Activated naive CD4-positive, alpha-beta T cell treated with anti-CD3 and anti-CD28 coated beads for 36 hours (primary cell): ENCODE results near the gene STAP1. TPM values are rescaled to one million over a fixed set of nuclear protein-coding genes. Genes with fewer than 3 reads are reported as not detected.

Experiments
- CTCF ChIA-PET: fragments of 350-600 bp; sonication (Branson Sonifier 250); formaldehyde crosslinking; loops from one replicate; lab custom pipeline; 2021; ENCODE audit warnings: antibody characterized with exemption; lab: Charles Lee
- DNase-seq: peaks from one replicate; pipeline ENCODE4 v3.0.0-alpha.2; 2020
- H3K27ac Mint-ChIP-seq: one replicate; pipeline ENCODE4 v1.8.0; 2021; ENCODE audit warnings: mild to moderate bottlenecking, mixed read lengths
- H3K27me3 Mint-ChIP-seq: one replicate; pipeline ENCODE4 v1.8.0; 2021; ENCODE audit warnings: low read depth, mixed read lengths
- H3K36me3 Mint-ChIP-seq: one replicate; pipeline ENCODE4 v1.8.0; 2021; ENCODE audit warnings: low read depth, mixed read lengths
- H3K4me1 Mint-ChIP-seq: one replicate; pipeline ENCODE4 v1.8.0; 2021; ENCODE audit warnings: low read depth, mixed read lengths
- H3K4me3 Mint-ChIP-seq: one replicate; pipeline ENCODE4 v1.8.0; 2021; ENCODE audit warnings: mild to moderate bottlenecking, moderate library complexity, mixed read lengths
- H3K9me3 Mint-ChIP-seq: one replicate; pipeline ENCODE4 v1.8.0; 2021; ENCODE audit warnings: mixed read lengths
- intact Hi-C: fragments of 100-400 bp; cut with micrococcal nuclease; formaldehyde crosslinking; loops from one replicate; pipeline ENCODE4 v1.15.1; 2023
- total RNA-seq, 2 experiments: library from RNA; stranded (reverse); gene quantifications; one replicate each; pipeline ENCODE4 v1.2.3, GENCODE V29; 2021

The STAP1 gene
- total RNA-seq, 2 experiments from 2014 or later: 18.9 to 22.1 TPM

DNA sequence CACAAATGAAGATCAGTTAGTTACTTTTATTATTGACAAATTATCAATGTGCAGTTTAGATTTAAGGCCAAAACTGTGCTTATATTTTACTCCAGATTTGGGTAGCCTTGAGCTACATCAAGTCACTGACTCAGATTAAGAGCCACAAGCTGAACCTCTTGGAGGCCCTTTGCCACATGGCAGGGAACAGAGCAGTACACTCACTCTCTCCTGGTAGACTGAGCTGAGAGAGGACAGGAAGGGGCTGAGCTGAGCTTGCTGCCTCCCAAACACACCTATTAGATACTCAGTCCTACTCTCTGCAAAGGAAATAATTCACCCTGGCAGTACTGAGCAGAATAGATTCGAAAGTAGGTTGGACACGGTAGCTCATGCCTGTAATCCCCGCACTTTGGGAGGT lies 7.8 kb downstream of the STAP1 start:
- Mint-ChIP-seq H3K4me3 (no peak overlapping the region), H3K27ac (peak overlapping the region; percentile 69), H3K9me3 (no peaks in the 10 kb centered on the region), H3K4me1 (peaks cover 38% of the 10 kb centered on the region), H3K36me3 (peaks cover 7% of the 10 kb centered on the region), H3K27me3 (no peaks in the 10 kb centered on the region)
- intact Hi-C loops: no loop called here
- DNase-seq: peak; percentile 58
- CTCF ChIA-PET: interaction anchor here (0.7 to 2.3 kb wide), 3 partner anchors 10 to 23 kb away, joined by 3 to 6 read pairs (median 5); no protein-coding TSS in a partner anchor

DNA sequence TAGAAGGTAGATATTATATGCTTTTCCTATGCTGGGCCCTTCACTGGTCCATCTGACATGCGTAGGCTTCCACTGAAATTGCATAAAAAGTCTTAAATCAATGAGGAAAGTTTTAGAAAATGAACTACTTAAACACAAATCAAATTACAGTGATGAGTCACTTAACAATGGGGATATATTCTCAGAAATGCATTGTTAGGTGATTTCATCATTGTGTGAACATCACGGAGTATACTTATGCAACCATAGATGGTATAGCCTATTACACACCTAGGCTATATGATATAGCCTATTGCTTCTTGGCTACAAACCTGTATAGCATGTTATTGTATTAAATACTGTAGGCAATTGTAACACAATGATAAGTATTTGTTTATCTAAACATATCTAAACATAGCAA lies 10.3 kb downstream of the STAP1 start:
- peak overlapping the region; percentile 65 for H3K27ac Mint-ChIP-seq
- H3K4me1 Mint-ChIP-seq: peaks cover 46% of the 10 kb centered on the region
- H3K9me3 Mint-ChIP-seq: no peaks in the 10 kb centered on the region
- CTCF ChIA-PET: interaction anchor here (0.8 to 1.6 kb wide), 3 partner anchors 12 to 16 kb away, joined by 3 to 4 read pairs (median 3); no protein-coding TSS in a partner anchor
- no peak overlapping the region for H3K4me3 Mint-ChIP-seq
- intact Hi-C loops: no loop called here
- H3K27me3 Mint-ChIP-seq: no peaks in the 10 kb centered on the region
- DNase-seq: no peak
- peaks cover 3% of the 10 kb centered on the region for H3K36me3 Mint-ChIP-seq

DNA sequence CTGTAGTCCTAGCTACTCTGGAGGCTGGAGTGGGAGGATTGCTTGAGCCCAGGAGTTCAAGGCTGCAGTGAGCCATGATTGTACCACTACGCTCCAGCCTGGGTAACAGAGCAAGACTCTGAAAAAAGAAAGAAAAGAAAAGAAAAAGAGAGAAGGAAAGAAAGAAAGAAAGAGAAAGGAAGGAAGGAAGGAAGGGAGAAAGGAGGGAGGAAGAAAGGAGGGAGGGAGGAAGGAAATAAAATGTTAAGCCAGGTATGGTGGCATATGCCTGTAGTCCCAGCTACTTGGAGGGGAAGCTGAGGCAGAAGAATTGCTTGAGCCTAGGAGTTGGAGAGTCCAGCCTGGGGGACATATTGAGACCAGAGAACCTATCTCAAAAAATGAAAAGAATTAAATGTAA lies 12.0 kb downstream of the STAP1 start:
- H3K4me3 Mint-ChIP-seq: no peak overlapping the region
- CTCF ChIA-PET: no interaction called here
- DNase-seq: no peak
- intact Hi-C loops: no loop called here
- H3K9me3 Mint-ChIP-seq: no peaks in the 10 kb centered on the region
- no peaks in the 10 kb centered on the region for H3K27me3 Mint-ChIP-seq
- peaks cover 3% of the 10 kb centered on the region for H3K36me3 Mint-ChIP-seq
- peaks cover 47% of the 10 kb centered on the region for H3K4me1 Mint-ChIP-seq
- no peak overlapping the region for H3K27ac Mint-ChIP-seq

DNA sequence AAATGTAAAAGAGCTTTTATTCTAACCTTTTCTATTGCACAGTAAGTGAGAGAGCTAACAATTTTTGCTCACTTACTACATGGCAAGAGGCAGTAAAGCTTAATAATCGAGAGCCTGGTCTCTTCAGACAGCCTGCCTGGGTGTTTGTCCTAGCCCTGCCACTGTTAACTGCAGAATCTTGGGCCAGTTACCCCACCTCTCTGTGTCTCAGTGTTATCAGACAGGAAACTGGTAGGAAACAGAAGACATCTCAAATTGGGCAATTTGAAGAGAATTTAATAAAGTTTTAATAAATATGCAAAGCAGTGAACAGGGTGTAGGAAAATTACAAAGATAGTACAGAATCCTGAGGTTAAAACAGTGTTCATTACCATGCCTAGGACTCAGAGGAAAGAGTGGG lies 13.4 kb downstream of the STAP1 start:
- CTCF ChIA-PET: interaction anchor here (0.9 kb wide), 1 partner anchor 22 kb away, joined by 5 read pairs; no protein-coding TSS in a partner anchor
- H3K9me3 Mint-ChIP-seq: no peaks in the 10 kb centered on the region
- intact Hi-C loops: no loop called here
- H3K4me1 Mint-ChIP-seq: peaks cover 51% of the 10 kb centered on the region
- H3K36me3 Mint-ChIP-seq: peaks cover 3% of the 10 kb centered on the region
- peak overlapping the region; percentile 68 for H3K27ac Mint-ChIP-seq
- no peak overlapping the region for H3K4me3 Mint-ChIP-seq
- no peaks in the 10 kb centered on the region for H3K27me3 Mint-ChIP-seq
- no peak for DNase-seq

DNA sequence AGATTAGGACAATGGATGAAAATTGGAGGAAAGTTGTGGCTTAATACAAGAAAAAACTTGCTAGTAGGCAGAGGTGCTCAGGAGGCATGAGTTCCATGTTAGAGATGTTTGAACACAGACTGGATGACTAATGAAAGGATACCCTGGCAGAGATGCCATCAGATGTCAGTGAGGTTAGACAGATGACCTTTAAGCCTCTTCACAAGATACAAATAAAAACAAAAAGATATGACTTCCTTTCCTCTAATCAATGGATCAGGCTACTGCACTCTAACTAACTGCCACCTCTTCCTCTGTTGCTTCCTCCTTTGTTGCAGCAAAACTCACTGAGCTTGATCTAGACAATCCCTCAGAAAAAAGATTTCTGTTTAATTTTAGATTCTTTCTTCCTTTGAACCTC lies 14.7 kb downstream of the STAP1 start:
- no peak for DNase-seq
- Mint-ChIP-seq H3K4me1 (peaks cover 51% of the 10 kb centered on the region), H3K36me3 (peaks cover 4% of the 10 kb centered on the region), H3K27ac (peak overlapping the region; percentile 27), H3K27me3 (no peaks in the 10 kb centered on the region), H3K9me3 (no peaks in the 10 kb centered on the region), H3K4me3 (no peak overlapping the region)
- intact Hi-C loops: loop anchor here (1.0 kb wide), 1 partner anchor 15 kb away; the partner anchor contains the start of gene STAP1
- CTCF ChIA-PET: no interaction called here

DNA sequence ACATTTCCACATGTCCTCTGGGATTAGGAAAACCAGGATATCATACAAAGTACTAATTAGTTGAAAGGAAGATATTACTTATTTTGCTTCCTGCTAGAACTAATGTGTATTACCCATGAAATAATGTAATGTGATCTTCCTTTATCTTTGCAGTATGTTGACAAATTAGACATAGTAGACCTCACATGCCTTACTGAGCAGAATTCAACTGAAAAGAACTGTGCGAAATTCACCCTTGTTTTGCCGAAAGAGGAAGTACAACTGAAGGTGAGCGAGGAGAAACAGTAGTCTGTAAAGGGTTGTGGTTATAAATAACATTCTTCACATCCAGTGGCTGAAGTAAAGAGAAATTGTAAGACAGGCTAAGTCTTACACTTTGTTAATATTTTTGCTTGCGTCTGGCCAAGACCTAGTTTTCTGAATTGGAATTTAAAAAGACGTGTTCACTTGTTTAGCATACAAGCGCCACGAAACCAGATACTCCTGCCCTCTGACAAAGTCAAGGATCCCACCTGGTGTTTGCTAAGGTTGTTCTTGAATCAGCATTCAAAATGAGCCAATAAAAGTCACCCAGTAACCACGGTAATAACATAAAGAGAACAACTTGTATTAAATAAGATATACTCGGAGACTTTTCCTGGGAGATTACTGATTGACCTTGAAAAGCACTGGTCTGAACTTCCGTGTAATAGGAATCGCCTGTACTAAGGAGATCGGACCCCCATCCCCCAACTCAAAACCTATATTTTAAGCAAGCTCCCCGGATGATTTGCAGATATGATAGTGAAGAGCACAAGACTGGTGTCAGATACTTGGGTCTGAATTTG lies 16.9 kb downstream of the STAP1 start:
- CTCF ChIA-PET: interaction anchor here (1.2 kb wide), 1 partner anchor 18 kb away, joined by 3 read pairs; no protein-coding TSS in a partner anchor
- intact Hi-C loops: no loop called here
- Mint-ChIP-seq H3K4me1 (peaks cover 55% of the 10 kb centered on the region), H3K36me3 (peaks cover 12% of the 10 kb centered on the region), H3K4me3 (peak overlapping the region; percentile 56), H3K9me3 (peaks cover 3% of the 10 kb centered on the region), H3K27ac (peak overlapping the region; percentile 74), H3K27me3 (no peaks in the 10 kb centered on the region)
- peak; percentile 28 for DNase-seq

DNA sequence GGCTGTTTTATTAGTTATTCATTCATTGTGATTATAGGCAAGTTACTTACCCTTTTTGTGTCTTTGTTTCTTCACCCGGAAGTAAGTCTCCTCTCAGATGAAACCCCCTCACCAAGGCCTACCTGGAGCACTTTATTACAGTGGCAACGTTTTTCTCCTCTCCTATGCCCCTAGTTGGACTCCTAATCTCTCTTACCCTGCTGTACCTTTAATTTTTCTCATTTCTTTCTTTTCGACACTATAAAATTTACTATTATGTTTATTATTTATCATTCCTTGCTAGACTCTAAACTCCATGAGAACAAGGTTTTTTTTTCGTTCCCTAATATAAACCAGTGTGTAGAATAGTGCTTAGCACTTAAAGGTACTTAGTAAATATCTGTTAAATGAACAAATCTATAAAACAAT lies 17.5 kb downstream of the STAP1 start:
- Mint-ChIP-seq H3K4me3 (peak overlapping the region; percentile 56), H3K27ac (peak overlapping the region; percentile 74), H3K27me3 (no peaks in the 10 kb centered on the region), H3K9me3 (peaks cover 3% of the 10 kb centered on the region), H3K4me1 (peaks cover 61% of the 10 kb centered on the region), H3K36me3 (peaks cover 12% of the 10 kb centered on the region)
- DNase-seq: no peak
- intact Hi-C loops: no loop called here
- CTCF ChIA-PET: interaction anchor here (0.9 kb wide), 1 partner anchor 10 kb away, joined by 3 read pairs; no protein-coding TSS in a partner anchor

DNA sequence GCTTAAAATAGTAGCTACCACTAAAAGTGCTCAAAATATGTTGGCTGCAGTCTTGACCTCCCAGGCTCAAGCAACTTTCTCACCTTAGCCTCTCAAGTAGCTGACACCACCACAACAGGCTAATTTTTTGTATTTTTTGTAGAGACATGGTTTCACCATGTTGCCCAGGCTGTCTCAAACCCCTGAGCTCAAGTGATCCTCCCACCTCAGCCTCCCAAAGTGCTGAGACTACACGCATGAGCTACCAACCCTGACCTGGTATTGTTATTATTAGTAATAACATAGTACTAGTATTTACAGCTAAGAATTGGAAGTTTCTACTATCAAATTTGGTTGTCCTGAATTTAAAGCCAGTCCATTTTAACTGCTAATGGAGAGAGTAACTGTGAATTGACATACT lies 18.0 kb downstream of the STAP1 start:
- no peak for DNase-seq
- intact Hi-C loops: no loop called here
- H3K9me3 Mint-ChIP-seq: peaks cover 3% of the 10 kb centered on the region
- peak overlapping the region; percentile 66 for H3K27ac Mint-ChIP-seq
- CTCF ChIA-PET: interaction anchor here (0.9 kb wide), 1 partner anchor 10 kb away, joined by 3 read pairs; no protein-coding TSS in a partner anchor
- H3K4me3 Mint-ChIP-seq: no peak overlapping the region
- no peaks in the 10 kb centered on the region for H3K27me3 Mint-ChIP-seq
- peaks cover 65% of the 10 kb centered on the region for H3K4me1 Mint-ChIP-seq
- peaks cover 13% of the 10 kb centered on the region for H3K36me3 Mint-ChIP-seq

DNA sequence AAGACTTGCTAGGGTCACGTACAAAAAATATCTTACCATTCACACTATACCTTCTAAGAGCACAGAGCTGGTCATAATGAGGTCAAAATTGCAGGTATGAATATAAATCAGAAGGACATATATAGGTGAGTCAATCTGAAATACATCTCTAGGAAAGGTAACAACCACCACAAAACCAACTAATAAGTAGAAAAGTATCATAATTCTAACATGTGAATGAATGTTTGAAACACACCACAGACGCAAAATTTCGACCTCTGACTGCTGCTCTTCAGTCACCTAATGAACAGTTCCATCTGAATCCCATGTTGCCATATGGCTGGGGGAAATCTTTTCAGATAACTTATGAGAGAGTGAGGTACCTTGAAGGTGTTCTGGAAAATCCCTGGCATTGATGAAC lies 22.1 kb downstream of the STAP1 start:
- Mint-ChIP-seq H3K36me3 (peaks cover 17% of the 10 kb centered on the region), H3K4me1 (peaks cover 50% of the 10 kb centered on the region), H3K27ac (peak overlapping the region; percentile 89), H3K4me3 (no peak overlapping the region), H3K9me3 (peaks cover 3% of the 10 kb centered on the region), H3K27me3 (no peaks in the 10 kb centered on the region)
- peak; percentile 55 for DNase-seq
- intact Hi-C loops: loop anchor here (1.0 to 2.0 kb wide), 3 partner anchors 58 to 669 kb away; no protein-coding TSS in a partner anchor
- CTCF ChIA-PET: interaction anchor here (0.6 to 2.0 kb wide), 3 partner anchors 13 to 330 kb away, joined by 3 to 6 read pairs (median 5); no protein-coding TSS in a partner anchor

DNA sequence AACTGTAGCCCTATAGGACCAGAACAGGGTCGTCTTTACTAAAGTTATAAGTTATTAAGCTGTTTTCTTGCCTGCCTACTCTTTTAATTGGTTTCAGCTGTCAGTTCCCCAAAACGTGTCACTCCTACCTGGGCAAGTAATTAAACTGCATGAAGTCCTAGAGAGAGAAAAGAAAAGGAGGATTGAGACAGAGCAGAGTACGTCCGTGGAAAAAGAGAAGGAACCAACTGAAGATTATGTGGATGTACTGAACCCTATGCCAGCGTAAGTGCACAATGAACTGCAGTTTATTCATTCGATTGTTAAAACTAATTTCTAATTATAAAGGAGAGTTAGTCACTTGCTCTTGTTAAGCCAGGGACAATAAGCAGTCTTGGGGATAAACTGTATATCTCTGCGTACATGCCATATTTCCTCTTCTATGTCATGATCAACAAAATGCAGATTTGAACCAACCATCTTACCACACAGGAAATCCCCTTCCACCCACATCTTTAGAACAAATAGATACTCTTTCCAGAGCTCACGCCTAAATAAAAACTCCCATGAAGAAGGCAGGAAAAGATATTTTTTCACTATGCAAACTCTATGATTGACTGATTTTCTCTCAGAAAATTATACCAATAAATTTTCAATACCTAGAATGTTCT lies 22.8 kb downstream of the STAP1 start:
- CTCF ChIA-PET: interaction anchor here (0.6 to 1.5 kb wide), 3 partner anchors 12 to 329 kb away, joined by 3 to 5 read pairs (median 3); no protein-coding TSS in a partner anchor
- DNase-seq: peak; percentile 26

DNA sequence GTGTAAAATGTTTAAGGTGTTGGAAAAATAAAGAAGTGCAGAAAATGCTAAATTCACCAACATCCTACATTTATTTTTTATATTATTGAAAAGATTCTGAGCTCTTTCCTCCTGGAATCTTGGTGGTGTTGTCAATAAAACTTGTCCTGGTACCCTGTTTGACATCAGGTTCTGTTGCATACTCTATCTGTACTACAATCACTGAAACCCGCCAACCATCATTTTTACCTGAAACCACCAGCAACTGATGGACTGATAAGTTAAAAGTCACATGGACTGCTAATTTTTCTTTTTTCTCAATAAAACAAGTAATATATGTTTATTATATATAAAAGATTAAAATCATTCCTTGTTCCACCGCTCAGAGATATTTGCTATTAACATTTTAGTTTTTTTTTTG lies 23.4 kb downstream of the STAP1 start:
- Mint-ChIP-seq H3K27ac (no peak overlapping the region), H3K9me3 (peaks cover 3% of the 10 kb centered on the region), H3K36me3 (peaks cover 17% of the 10 kb centered on the region), H3K4me3 (no peak overlapping the region), H3K4me1 (peaks cover 39% of the 10 kb centered on the region), H3K27me3 (no peaks in the 10 kb centered on the region)
- intact Hi-C loops: loop anchor here (1.0 to 2.0 kb wide), 6 partner anchors 23 to 119 kb away; partner anchors contain the start of genes CENPC and UBA6
- CTCF ChIA-PET: interaction anchor here (1.5 kb wide), 1 partner anchor 13 kb away, joined by 3 read pairs; no protein-coding TSS in a partner anchor
- DNase-seq: no peak

More for the DNA sequence above, 22.8 kb downstream of the STAP1 start:
- Mint-ChIP-seq H3K36me3 (peaks cover 16% of the 10 kb centered on the region), H3K4me1 (peaks cover 43% of the 10 kb centered on the region), H3K27ac (peak overlapping the region; percentile 89), H3K27me3 (no peaks in the 10 kb centered on the region), H3K9me3 (peaks cover 3% of the 10 kb centered on the region), H3K4me3 (peak overlapping the region; percentile 57)
- intact Hi-C loops: loop anchor here (1.0 to 2.0 kb wide), 6 partner anchors 22 to 120 kb away; partner anchors contain the start of genes CENPC and UBA6

DNA sequence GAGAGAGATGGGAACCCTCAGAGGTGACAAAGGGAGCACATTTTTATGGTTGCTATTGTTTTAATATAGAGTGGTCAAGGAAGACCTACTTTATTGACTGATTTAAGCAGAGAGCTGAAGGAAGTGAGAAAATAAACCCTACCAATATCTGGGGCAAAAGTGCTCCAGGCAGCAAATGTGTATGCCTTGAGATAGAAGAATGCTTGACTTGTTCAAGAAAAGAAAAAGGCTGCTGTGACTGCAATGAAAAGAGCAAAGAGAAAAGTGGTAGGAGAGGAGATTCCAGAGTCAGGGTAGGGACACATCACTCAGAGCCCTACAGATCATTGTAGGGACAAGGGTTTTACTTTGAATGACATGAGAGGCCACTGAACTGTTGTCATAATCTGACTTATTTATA lies 26.0 kb downstream of the STAP1 start:
- H3K9me3 Mint-ChIP-seq: peaks cover under 1% of the 10 kb centered on the region
- DNase-seq: no peak
- no peak overlapping the region for H3K27ac Mint-ChIP-seq
- no peak overlapping the region for H3K4me3 Mint-ChIP-seq
- CTCF ChIA-PET: interaction anchor here (0.6 to 0.9 kb wide), 2 partner anchors 35 to 322 kb away, joined by 5 read pairs; no protein-coding TSS in a partner anchor
- intact Hi-C loops: no loop called here
- H3K36me3 Mint-ChIP-seq: peaks cover 14% of the 10 kb centered on the region
- H3K27me3 Mint-ChIP-seq: no peaks in the 10 kb centered on the region
- H3K4me1 Mint-ChIP-seq: peaks cover 23% of the 10 kb centered on the region
